ENCODE results near the gene DIPK1A.

DNA sequence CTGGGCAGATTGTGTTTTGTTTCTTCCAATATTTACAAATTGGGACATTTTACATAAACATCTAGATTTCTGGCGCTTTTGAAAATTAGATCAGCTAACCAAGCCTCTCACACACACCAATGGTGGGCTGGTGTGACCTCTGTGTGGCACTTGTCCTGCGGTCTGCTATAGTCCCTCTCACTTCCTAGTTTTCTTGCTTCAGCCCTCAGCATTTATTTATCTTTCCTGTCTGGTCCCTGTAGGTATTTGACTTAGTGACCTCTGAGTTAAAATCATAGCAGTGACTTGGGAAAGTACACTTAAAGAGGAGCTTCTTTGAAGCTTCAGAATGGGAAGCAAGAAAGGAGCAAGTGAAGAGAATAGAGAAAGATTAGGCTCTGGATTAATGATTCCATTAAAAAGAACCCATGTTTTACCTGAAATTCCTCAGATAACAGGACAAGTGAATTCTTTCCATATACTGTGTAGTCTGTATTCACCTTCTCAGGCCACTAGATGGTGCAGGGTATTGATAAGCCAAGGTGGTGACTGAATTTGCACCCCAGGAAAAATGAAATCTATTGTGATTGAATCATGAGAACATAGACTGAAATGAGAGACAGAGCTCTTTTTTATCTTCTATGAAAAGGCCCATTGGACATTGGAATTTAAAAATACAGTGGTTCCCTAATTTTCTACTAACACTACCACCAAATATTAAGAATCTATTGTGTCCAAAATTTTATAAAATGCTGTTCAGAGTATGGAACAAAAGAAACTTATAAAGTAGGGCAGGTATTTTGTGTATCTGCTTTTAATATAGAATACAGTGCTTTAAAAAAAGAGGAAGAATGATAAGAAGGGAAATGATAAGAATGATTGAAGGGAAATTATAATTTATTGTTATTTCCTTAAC, 7.1 kb upstream of the DIPK1A start:
- TF ChIP-seq, protein P1, sequence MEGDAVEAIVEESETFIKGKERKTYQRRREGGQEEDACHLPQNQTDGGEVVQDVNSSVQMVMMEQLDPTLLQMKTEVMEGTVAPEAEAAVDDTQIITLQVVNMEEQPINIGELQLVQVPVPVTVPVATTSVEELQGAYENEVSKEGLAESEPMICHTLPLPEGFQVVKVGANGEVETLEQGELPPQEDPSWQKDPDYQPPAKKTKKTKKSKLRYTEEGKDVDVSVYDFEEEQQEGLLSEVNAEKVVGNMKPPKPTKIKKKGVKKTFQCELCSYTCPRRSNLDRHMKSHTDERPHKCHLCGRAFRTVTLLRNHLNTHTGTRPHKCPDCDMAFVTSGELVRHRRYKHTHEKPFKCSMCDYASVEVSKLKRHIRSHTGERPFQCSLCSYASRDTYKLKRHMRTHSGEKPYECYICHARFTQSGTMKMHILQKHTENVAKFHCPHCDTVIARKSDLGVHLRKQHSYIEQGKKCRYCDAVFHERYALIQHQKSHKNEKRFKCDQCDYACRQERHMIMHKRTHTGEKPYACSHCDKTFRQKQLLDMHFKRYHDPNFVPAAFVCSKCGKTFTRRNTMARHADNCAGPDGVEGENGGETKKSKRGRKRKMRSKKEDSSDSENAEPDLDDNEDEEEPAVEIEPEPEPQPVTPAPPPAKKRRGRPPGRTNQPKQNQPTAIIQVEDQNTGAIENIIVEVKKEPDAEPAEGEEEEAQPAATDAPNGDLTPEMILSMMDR (IDR thresholded peaks at IDR 0.05; ENCODE audit: low read length) = peak; percentile 60
- no peak for TF ChIP-seq EZH2 (optimal IDR thresholded peaks at IDR 0.05; ENCODE audit: low read depth, low read length)
- no peak for TF ChIP-seq EZH2phosphoT487 (IDR thresholded peaks at IDR 0.05; ENCODE audit: low read length)
